HG02798 (cell line): ENCODE measurements around the gene PATZ1.

Experiments used
- ATAC-seq: cut with Tn5 transposase; IDR thresholded peaks from one replicate; pipeline ENCODE4 v1.9.1; 2021; ENCODE audit warnings: mild to moderate bottlenecking; ENCODE audit not compliant: unreplicated experiment, poor library complexity

PATZ1 gene

GRCh38 chr22:31343235-31344191, 2.6 kb downstream of the PATZ1 start:
- no peak for ATAC-seq

GRCh38 chr22:31342389-31343140, 3.6 kb downstream of the PATZ1 start:
- no peak for ATAC-seq

- no peak for ATAC-seq
Measured at GRCh38 chr22:31341386-31342088, 4.6 kb downstream of the PATZ1 start.

GRCh38 chr22:31340765-31341247, 5.3 kb downstream of the PATZ1 start:
- ATAC-seq = no peak

- ATAC-seq = no peak
Measured at GRCh38 chr22:31340360-31340759, 5.8 kb downstream of the PATZ1 start.

- ATAC-seq = no peak
Measured at GRCh38 chr22:31339148-31339832, 6.9 kb downstream of the PATZ1 start.

GRCh38 chr22:31337178-31337577, 9.0 kb downstream of the PATZ1 start:
- no peak for ATAC-seq

GRCh38 chr22:31334329-31334728, 11.8 kb downstream of the PATZ1 start:
- ATAC-seq = no peak

- ATAC-seq = no peak
Measured at GRCh38 chr22:31333641-31334040, 12.5 kb downstream of the PATZ1 start.

- no peak for ATAC-seq
Measured at GRCh38 chr22:31332886-31333285, 13.3 kb downstream of the PATZ1 start.

GRCh38 chr22:31332010-31332409, 14.1 kb downstream of the PATZ1 start:
- ATAC-seq = no peak

GRCh38 chr22:31329453-31330215, 16.5 kb downstream of the PATZ1 start:
- ATAC-seq = no peak

GRCh38 chr22:31329029-31329428, 17.1 kb downstream of the PATZ1 start:
- ATAC-seq = no peak

GRCh38 chr22:31328544-31328960, 17.6 kb downstream of the PATZ1 start:
- ATAC-seq = no peak

- no peak for ATAC-seq
Measured at GRCh38 chr22:31327806-31328543, 18.2 kb downstream of the PATZ1 start.

- ATAC-seq = no peak
Measured at GRCh38 chr22:31326877-31327276, 19.3 kb downstream of the PATZ1 start.

GRCh38 chr22:31323578-31324550, 22.3 kb downstream of the PATZ1 start:
- no peak for ATAC-seq
